GM21717 (cell line): ENCODE results near the gene GABRB2.
A peak's percentile ranks its signal among the peaks of the same experiment; 100 is the strongest.

Experiments
- ATAC-seq: cut with Tn5 transposase; IDR thresholded peaks from one replicate; pipeline ENCODE4 v1.9.1; 2021; ENCODE audit warnings: mild to moderate bottlenecking, moderate library complexity; ENCODE audit not compliant: unreplicated experiment

GABRB2 gene

GRCh38 chr5:161481922-161482321 lies 64.6 kb downstream of the GABRB2 start:
- ATAC-seq = peak; percentile 63

- ATAC-seq = no peak
Measured at GRCh38 chr5:161471211-161471950, 75.1 kb downstream of the GABRB2 start.

- no peak for ATAC-seq
Measured at GRCh38 chr5:161467703-161468102, 78.8 kb downstream of the GABRB2 start.

GRCh38 chr5:161460741-161461140 lies 85.8 kb downstream of the GABRB2 start:
- no peak for ATAC-seq

- no peak for ATAC-seq
Measured at GRCh38 chr5:161446655-161447054, 99.9 kb downstream of the GABRB2 start.

GRCh38 chr5:161442471-161442870 lies 104.1 kb downstream of the GABRB2 start:
- no peak for ATAC-seq

GRCh38 chr5:161432798-161433197 lies 113.7 kb downstream of the GABRB2 start:
- no peak for ATAC-seq

GRCh38 chr5:161431963-161432362 lies 114.6 kb downstream of the GABRB2 start:
- ATAC-seq = no peak

GRCh38 chr5:161421067-161421466 lies 125.5 kb downstream of the GABRB2 start:
- ATAC-seq = no peak

GRCh38 chr5:161420521-161420920 lies 126.0 kb downstream of the GABRB2 start:
- ATAC-seq = no peak

GRCh38 chr5:161414896-161415295 lies 131.6 kb downstream of the GABRB2 start:
- ATAC-seq = no peak

- ATAC-seq = no peak
Measured at GRCh38 chr5:161414037-161414436, 132.5 kb downstream of the GABRB2 start.

- no peak for ATAC-seq
Measured at GRCh38 chr5:161412792-161413191, 133.7 kb downstream of the GABRB2 start.

GRCh38 chr5:161411156-161411555 lies 135.4 kb downstream of the GABRB2 start:
- no peak for ATAC-seq

- no peak for ATAC-seq
Measured at GRCh38 chr5:161410640-161411039, 135.9 kb downstream of the GABRB2 start.

- ATAC-seq = no peak
Measured at GRCh38 chr5:161409471-161409870, 137.1 kb downstream of the GABRB2 start.

GRCh38 chr5:161406880-161407279 lies 139.6 kb downstream of the GABRB2 start:
- ATAC-seq = no peak

- no peak for ATAC-seq
Measured at GRCh38 chr5:161403996-161404395, 142.5 kb downstream of the GABRB2 start.

GRCh38 chr5:161403121-161403520 lies 143.4 kb downstream of the GABRB2 start:
- ATAC-seq = no peak

- ATAC-seq = no peak
Measured at GRCh38 chr5:161400583-161400982, 145.9 kb downstream of the GABRB2 start.

GRCh38 chr5:161399996-161400562 lies 146.4 kb downstream of the GABRB2 start:
- ATAC-seq = no peak

- ATAC-seq = no peak
Measured at GRCh38 chr5:161397448-161397847, 149.1 kb downstream of the GABRB2 start.

GRCh38 chr5:161396171-161396570 lies 150.4 kb downstream of the GABRB2 start:
- ATAC-seq = no peak
